ENCODE data around the gene PAX3.
A peak's percentile ranks its signal among the peaks of the same experiment; 100 is the strongest.
"Not testable (repeated sequence)": the region's sequence is repeated elsewhere in the genome, so short reads cannot be mapped to it uniquely, and the experiment has no call there.

PAX3 gene

DNA sequence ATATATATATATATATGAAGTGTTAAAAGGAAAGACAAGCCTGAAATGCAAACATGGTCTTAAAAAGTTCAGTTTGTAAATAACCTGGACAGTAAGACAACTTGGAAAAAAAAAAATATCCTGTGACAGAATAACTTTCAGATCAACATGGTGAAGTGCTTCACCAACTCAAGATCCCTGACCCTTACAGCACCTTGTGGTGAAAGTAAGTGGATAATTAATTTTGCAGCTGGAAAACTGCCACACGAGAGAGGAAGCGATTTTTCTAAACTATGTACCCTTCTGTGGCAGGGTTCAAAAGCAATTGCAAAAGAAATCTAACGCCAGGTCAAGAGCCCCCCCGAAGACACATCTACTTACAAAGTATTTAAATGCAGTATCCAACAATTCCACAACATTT is 95.8 kb downstream of the PAX3 start:
- no peak for DNase-seq (ENCODE audit: low read depth in 1 of 2, low spot score in 1 of 2)
- in situ Hi-C loops (cut with HindIII; ENCODE audit: low pct_unique_long_range_greater_than_20kb, low sequenced_read_pairs): no loop called here
- no peak for TF ChIP-seq JUND (IDR thresholded peaks at IDR 0.05; ENCODE audit: low read depth)

DNA sequence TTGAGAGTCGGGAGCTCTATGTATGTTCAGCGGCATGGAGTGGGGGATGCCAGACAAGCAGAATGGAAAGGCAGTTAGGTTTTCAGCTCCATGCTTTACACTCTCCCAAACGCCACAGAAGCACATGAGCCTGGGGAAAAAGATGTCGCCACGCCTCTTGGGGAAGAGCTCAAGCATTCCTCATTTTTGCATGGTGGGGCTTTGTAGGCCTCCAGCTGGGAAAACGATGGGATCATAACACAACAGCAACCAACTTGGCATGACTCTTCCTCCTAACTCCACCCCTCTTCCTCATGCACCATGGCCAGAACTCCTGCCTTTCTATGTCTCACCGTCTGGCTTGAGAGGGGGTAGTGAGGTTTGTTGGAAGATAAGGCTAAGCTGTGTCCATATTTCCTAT is 102.6 kb downstream of the PAX3 start:
- no peak for DNase-seq (ENCODE audit: low read depth in 1 of 2, low spot score in 1 of 2)
- in situ Hi-C loops (cut with HindIII; ENCODE audit: low pct_unique_long_range_greater_than_20kb, low sequenced_read_pairs): no loop called here
- no peak for TF ChIP-seq JUND (IDR thresholded peaks at IDR 0.05; ENCODE audit: low read depth)

DNA sequence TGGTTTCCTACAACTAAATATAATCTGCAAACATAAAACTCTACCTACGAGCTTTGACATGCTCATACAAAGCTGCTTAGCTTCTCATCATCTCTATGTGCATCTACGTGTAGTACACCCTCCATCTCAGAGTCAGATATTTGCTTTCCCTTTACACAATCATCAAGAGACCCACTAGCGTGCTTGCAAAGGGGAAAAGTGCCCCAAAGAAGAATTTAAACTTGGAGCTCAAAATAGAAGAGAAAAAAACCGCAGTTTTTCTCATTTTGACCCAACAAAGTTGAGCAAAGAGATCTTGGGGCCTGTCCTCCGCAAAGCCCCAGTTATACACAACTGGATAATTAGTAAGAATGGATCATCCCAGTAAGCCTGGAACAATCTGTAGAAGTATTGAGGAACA is 104.1 kb downstream of the PAX3 start:
- in situ Hi-C loops (cut with HindIII; ENCODE audit: low pct_unique_long_range_greater_than_20kb, low sequenced_read_pairs): no loop called here
- DNase-seq (ENCODE audit: low read depth in 1 of 2, low spot score in 1 of 2): no peak
- TF ChIP-seq JUND (IDR thresholded peaks at IDR 0.05; ENCODE audit: low read depth): no peak

DNA sequence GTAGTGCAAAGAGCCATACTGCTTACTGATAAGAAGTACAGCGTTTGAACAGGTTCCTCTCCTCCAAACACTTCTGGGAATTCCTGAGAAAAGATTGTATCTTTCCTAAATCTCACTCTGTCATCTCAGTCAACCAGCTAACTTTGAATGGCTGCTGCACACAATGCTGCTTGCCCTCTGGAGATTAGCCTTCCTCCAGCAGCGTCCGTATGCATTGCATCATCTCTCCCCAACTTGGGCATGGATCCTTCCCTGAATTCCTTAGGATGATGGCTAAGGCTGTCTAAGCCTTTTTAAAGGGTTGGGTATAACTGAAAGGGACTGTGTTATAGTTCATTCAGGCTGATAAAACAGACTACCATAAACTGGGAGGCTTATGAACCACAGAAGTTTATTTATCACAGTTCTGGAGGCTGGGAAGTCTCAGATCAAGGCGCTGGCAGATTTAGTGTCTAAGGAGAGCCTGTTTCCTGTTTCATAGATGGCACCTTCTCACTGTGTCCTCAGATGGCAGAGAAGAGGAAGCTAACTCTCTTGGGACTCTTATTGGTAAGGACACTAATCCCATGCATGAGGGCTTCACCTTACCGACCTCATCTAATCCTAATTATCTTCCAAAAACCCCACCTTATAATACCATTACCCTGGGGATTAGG is 105.3 kb downstream of the PAX3 start:
- no peak for DNase-seq (ENCODE audit: low read depth in 1 of 2, low spot score in 1 of 2)
- no peak for TF ChIP-seq JUND (IDR thresholded peaks at IDR 0.05; ENCODE audit: low read depth)
- in situ Hi-C loops (cut with HindIII; ENCODE audit: low pct_unique_long_range_greater_than_20kb, low sequenced_read_pairs): no loop called here

DNA sequence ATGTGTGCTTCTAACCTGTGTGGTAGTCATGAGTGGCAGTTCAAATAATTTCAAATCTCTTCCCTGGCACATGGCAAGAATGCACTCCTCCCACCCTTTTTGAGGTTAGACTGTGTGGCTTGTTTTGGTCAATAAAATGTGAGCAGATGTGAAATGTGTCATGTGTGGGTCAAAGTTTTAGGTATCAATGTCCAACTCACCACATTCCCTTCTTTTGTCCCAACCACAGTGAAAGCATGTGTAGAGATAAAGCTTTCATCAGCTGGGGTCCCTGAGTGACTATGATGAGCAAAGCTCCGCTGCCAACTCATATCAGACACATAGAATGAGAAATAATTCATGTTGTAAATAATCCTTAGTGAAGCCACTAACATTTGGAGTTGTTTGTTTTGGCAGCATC is 118.2 kb downstream of the PAX3 start:
- no peak for TF ChIP-seq JUND (IDR thresholded peaks at IDR 0.05; ENCODE audit: low read depth)
- in situ Hi-C loops (cut with HindIII; ENCODE audit: low pct_unique_long_range_greater_than_20kb, low sequenced_read_pairs): no loop called here
- no peak for DNase-seq (ENCODE audit: low read depth in 1 of 2, low spot score in 1 of 2)

DNA sequence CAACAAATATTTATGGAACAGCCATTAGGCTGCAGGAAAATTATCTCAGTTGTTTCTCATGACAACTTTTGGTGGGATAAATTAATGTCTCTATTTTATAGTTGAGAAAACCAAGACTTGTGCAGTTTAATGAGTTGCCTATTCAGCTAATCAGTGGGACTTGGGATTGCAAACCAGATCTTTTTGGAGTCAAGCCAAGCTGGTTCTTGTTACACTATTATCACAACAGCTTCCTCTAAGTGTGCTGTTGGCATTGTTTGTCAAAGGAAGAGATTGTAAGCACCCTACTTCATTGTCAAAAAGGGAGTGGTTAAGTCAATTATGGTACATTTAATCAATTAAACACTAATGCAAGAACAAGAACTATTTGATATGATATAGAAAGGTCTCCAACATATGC is 119.2 kb downstream of the PAX3 start:
- TF ChIP-seq JUND (IDR thresholded peaks at IDR 0.05; ENCODE audit: low read depth): no peak
- in situ Hi-C loops (cut with HindIII; ENCODE audit: low pct_unique_long_range_greater_than_20kb, low sequenced_read_pairs): no loop called here
- no peak for DNase-seq (ENCODE audit: low read depth in 1 of 2, low spot score in 1 of 2)

DNA sequence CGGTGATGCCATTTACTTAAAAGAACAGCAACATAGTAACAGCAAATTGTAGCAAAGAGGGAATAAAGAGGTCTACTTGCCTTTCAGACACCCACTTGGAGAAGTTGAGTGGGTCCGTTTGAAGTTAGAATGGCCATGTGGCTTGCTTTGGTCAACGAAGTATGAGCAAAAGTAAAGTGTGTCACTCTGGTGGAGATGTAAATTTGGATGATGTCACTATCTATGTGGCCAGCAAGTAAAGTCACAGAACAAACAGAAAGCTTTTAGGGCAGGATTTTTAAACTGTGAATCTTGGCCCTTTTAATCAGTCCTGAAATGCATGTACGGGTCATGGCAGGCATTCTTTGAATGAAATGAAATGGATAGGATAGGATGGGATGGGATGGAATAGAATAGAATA is 120.3 kb downstream of the PAX3 start:
- in situ Hi-C loops (cut with HindIII; ENCODE audit: low pct_unique_long_range_greater_than_20kb, low sequenced_read_pairs): no loop called here
- no peak for TF ChIP-seq JUND (IDR thresholded peaks at IDR 0.05; ENCODE audit: low read depth)
- no peak for DNase-seq (ENCODE audit: low read depth in 1 of 2, low spot score in 1 of 2)

DNA sequence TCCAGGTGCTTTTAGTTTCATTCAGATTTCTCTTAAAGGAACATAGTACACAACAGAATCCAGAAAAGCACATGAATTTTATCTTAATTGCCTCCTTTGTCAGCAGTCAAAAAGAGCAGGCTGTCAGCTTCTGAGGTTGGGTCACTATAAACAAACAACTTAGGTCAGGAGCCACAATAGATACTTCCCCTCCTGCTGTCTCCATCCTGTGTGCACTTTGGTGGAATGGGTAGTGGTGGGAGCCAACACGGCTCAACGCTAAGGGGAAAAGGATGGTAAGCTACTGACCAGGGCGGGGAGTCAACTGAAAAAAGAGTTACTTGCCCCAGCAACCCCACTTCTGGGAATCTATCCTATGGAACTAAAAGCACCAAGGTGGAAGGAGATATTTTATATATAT is 121.9 kb downstream of the PAX3 start:
- DNase-seq (ENCODE audit: low read depth in 1 of 2, low spot score in 1 of 2): no peak
- in situ Hi-C loops (cut with HindIII; ENCODE audit: low pct_unique_long_range_greater_than_20kb, low sequenced_read_pairs): no loop called here
- TF ChIP-seq JUND (IDR thresholded peaks at IDR 0.05; ENCODE audit: low read depth): no peak

DNA sequence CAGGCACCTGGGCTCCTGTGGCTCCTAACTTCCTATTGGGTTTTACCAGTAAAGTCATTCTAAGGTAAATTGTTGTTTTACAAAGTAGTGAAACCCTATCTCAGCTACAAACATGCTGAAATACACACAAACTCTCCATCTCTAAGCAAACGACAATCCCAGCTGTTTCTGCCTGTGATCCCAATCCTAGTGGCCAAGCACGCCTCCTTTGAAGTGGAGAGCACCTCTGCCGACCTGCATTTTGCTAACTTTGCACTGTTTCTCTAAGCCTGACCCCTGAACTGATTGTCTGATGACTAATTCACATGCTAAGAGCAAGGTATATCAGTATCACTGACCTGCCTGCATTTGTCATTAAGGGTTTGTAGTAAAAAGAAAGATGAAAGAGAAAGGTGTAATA is 124.3 kb downstream of the PAX3 start:
- no peak for DNase-seq (ENCODE audit: low read depth in 1 of 2, low spot score in 1 of 2)
- in situ Hi-C loops (cut with HindIII; ENCODE audit: low pct_unique_long_range_greater_than_20kb, low sequenced_read_pairs): no loop called here
- no peak for TF ChIP-seq JUND (IDR thresholded peaks at IDR 0.05; ENCODE audit: low read depth)

DNA sequence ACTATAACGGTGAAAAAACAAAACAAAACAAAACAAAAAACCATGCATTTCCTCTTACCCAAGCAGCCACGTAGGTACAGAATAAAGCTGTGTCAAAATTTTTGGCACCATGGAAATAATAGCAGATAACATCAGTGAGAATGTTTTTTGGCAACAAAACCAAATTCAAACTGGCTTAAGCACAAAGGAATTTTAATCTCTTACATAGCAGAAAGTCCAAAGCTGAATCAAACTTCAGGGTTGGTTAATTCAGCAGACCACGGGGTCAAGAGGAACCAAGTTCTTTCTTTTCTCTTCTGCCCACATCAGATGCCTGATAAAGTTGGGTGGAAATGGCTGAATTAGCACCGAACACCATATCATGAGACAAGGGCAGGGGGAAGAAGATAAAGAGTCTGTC is 129.5 kb downstream of the PAX3 start:
- in situ Hi-C loops (cut with HindIII; ENCODE audit: low pct_unique_long_range_greater_than_20kb, low sequenced_read_pairs): no loop called here
- no peak for TF ChIP-seq JUND (IDR thresholded peaks at IDR 0.05; ENCODE audit: low read depth)
- DNase-seq (ENCODE audit: low read depth in 1 of 2, low spot score in 1 of 2): peak in 1 of 2 experiments; percentile 6

DNA sequence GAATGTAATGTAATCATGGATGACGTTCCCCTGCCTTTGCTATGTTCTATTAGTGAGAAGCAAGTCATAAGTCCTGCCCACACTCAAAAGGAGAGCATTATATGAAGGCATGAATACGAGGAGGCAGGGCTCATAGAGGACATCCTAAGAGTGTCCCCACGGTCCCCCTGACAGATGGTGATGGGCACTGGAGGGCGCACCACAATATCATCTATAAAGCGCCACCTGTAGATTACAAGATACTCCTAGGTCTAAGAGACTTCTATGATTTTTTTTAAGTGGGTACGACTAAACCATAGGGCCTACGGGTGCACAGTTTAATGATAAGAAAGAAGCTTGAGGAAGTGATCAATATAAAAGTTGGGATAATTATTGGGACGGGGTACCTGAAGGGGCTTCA is 131.0 kb downstream of the PAX3 start:
- DNase-seq (ENCODE audit: low read depth in 1 of 2, low spot score in 1 of 2): no peak
- in situ Hi-C loops (cut with HindIII; ENCODE audit: low pct_unique_long_range_greater_than_20kb, low sequenced_read_pairs): no loop called here
- TF ChIP-seq JUND (IDR thresholded peaks at IDR 0.05; ENCODE audit: low read depth): no peak

DNA sequence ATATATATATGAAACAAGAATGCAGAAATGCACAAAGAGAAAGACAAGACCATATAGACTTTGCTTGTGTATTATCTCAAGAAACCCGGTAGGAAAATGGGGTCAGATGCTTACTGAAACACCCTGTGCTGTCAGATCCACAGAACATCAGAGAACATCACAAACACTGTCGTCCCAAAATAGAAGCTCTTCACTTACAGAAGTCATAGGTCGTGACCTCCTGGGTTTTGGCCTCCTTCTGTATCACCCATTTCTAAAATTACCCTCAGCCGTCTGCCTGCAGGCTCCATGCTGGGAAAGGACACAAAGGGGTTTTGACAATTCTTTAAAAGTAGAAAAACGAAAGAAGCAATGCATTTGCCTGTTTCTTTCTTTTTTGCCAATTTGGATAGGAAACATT is 137.9 kb downstream of the PAX3 start:
- TF ChIP-seq JUND (IDR thresholded peaks at IDR 0.05; ENCODE audit: low read depth): no peak
- in situ Hi-C loops (cut with HindIII; ENCODE audit: low pct_unique_long_range_greater_than_20kb, low sequenced_read_pairs): no loop called here
- no peak for DNase-seq (ENCODE audit: low read depth in 1 of 2, low spot score in 1 of 2)

DNA sequence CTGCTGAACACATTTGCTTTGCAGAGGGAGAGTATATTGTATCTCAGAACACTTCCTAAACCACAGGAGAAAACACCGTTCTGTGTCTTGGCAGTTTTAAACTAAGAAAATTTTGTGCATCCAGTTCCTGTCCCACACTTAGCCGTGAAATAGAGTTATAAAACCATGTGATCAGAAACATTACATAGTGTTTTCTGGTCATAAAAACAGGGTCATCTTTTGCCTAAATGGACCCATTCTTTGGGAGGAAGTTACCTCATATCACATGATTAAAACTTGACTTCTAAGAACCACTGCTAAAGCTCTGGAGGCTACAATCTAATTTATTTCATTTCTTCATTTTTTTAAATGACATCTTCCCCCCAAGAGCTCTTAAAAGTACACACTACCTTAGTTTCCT is 138.7 kb downstream of the PAX3 start:
- in situ Hi-C loops (cut with HindIII; ENCODE audit: low pct_unique_long_range_greater_than_20kb, low sequenced_read_pairs): no loop called here
- DNase-seq (ENCODE audit: low read depth in 1 of 2, low spot score in 1 of 2): no peak
- TF ChIP-seq JUND (IDR thresholded peaks at IDR 0.05; ENCODE audit: low read depth): no peak

DNA sequence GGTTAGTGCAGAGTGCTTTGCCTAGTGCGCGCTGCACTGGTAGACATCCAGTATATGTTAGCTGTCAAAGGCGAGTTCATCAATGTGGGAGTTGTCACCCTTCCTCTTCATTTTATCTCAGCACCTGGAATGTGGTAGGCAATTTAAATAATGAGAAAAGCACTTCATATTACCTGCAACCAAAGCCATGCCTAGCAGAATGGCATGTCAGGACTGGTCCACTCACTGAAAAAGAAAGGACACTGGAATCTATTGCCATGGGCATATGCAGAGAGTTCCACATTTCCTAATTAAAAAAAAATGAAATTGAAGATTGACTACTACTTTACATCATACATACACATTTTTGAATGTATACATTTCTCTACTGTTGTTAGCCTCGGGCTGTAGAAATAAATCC is 139.6 kb downstream of the PAX3 start:
- no peak for DNase-seq (ENCODE audit: low read depth in 1 of 2, low spot score in 1 of 2)
- TF ChIP-seq JUND (IDR thresholded peaks at IDR 0.05; ENCODE audit: low read depth): no peak
- in situ Hi-C loops (cut with HindIII; ENCODE audit: low pct_unique_long_range_greater_than_20kb, low sequenced_read_pairs): no loop called here

DNA sequence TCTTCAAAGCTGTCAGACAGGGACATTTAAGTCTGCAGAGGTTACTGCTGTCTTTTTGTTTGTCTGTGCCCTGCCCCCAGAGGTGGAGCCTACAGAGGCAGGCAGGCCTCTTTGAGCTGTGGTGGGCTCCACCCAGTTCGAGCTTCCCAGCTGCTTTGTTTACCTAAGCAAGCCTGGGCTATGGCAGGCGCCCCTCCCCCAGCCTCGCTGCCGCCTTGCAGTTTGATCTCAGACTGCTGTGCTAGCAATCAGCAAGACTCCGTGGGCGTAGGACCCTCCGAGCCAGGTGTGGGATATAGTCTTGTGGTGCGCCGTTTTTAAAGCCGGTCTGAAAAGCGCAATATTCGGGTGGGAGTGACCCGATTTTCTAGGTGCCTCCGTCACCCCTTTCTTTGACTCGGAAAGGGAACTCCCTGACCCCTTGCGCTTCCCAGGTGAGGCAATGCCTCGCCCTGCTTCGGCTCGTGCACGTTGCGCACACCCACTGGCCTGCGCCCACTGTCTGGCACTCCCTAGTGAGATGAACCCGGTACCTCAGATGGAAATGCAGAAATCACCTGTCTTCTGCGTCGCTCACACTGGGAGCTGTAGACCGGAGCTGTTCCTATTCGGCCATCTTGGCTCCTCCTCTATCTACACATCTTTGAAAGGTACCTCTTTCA is 143.7 kb downstream of the PAX3 start:
- in situ Hi-C loops (cut with HindIII; ENCODE audit: low pct_unique_long_range_greater_than_20kb, low sequenced_read_pairs); DNase-seq (ENCODE audit: low read depth in 1 of 2, low spot score in 1 of 2): not testable (repeated sequence)

Measured in T47D (cell line).